ENCODE data around the gene MIEN1.

- TF ChIP-seq SUZ12 (IDR thresholded peaks at IDR 0.05; ENCODE audit: extremely low read depth, insufficient read depth, insufficient read length), result no peak
- TF ChIP-seq YY1 (IDR thresholded peaks at IDR 0.05; ENCODE audit: insufficient read depth, insufficient read length), result no peak
These were observed 7.0 kb upstream of the MIEN1 start for GRCh38 chr17:39737206-39737759.
